ENCODE measurements around the gene IFI44L.

The IFI44L gene

DNA sequence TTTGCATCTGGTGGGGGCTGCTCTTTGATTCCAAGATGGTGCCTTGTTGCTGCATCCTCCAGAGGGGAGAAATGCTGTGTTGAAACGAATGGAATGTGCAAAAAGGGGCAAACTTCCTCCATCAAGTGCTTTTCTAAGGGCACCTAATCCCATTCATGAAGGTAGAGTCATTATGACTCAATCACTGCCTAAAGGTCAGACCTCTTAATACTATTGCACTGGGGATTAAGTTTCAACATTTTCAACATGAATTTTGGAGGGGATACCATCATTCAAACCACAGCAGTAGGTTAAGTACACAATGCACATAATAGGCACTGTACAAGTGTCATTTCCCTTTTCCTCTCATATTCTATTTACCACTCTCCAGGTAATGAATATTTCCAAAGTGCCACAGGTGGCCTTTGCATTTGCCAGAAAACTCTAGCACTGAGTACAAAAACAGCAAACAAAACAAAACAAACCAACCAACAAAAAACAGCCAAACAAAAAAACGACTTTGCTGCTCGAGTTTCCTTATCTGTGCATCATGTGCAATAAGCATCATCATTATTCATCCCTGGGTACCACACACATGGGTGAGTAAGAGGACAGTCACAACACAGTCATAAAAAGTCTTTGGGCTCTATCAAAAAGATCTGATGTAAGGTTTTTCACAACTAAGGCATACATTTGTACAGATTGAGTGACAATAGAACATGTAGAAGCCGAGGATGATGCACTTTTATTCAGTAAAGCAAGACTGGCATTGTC lies 71.9 kb downstream of the IFI44L start:
- DNase-seq: no peak

Data from effector CD8-positive, alpha-beta T cell (primary cell).